GM21390 (cell line): ENCODE data around the gene TMEM235.
"Not testable (repeated sequence)": the region's sequence is repeated elsewhere in the genome, so short reads cannot be mapped to it uniquely, and the experiment has no call there.

Experiments
- ATAC-seq: cut with Tn5 transposase; IDR thresholded peaks from one replicate; pipeline ENCODE4 v1.9.1; 2021; ENCODE audit not compliant: unreplicated experiment

The TMEM235 gene

DNA sequence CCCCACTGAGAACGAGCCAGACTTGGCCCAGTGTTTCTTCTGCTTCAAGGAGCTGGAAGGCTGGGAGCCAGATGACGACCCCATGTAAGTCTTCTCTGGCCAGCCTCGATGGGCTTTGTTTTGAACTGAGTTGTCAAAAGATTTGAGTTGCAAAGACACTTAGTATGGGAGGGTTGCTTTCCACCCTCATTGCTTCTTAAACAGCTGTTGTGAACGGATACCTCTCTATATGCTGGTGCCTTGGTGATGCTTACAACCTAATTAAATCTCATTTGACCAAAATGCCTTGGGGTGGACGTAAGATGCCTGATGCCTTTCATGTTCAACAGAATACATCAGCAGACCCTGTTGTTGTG lies 16.7 kb upstream of the TMEM235 start:
- ATAC-seq: no peak

DNA sequence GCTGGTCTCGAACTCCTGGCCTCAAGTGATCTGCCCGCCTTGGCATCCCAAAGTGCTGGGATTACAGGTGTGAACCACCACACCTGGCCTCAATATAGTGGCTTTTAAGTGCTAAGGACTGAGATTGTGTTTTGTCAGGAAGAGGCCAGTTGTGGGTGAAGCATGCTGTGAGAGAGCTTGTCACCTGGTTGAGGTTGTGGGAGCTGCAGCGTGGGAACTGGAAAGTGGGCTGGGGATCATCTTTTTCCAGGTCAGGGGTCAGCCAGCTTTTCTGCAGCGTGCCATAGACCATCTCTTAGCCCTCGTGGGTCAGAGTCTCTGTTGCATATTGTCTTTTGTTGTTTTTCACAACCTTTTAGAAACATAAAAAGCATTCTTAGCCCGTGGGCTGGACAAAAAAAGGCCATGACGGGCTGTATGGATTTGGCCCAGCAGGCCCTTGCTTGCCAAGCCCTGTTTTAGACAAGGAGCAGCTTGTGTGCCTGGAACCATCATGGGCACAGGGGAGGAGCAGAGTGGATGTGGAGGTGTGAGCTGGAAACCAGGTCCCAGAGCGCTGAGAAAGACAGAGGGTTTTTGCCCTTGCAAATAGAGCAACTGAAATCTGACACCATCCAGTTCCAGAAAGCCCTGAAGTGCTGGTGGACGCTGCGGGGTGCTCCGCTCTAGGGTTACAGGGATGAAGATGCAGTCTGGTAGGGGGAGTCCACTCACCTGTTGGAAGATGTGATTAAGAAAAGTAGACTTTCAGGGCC lies 11.9 kb upstream of the TMEM235 start:
- ATAC-seq: no peak

DNA sequence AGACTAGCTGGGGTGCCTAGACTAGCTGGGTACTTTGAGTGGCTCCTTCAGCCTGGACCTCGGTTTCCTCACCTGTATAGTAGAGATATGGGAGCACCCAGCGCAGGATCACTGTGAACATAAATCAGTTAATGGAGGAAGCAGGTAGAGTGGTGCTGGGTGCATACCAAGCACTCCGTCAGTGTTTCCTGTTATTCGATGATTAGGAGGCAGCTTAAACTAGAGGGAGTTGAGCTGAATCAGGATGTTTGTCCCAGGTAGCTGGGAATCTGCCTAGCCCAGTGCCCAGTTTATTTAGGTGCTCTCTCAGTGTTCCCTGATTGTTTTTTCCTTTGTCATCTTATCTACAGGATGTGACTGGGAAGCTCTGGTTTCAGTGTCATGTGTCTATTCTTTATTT lies 8.4 kb upstream of the TMEM235 start:
- no peak for ATAC-seq

DNA sequence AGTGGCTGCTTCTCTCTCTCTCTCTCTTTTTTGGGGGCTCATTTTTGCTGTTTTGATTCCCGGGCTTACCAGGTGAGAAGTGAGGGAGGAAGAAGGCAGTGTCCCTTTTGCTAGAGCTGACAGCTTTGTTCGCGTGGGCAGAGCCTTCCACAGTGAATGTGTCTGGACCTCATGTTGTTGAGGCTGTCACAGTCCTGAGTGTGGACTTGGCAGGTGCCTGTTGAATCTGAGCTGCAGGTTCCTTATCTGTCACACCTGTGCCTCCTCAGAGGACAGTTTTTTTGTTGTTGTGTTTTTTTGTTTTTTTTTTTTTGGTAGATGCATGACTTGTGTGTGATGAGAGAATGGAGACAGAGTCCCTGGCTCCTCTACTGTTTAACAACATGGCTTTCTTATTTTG lies 7.7 kb upstream of the TMEM235 start:
- no peak for ATAC-seq

DNA sequence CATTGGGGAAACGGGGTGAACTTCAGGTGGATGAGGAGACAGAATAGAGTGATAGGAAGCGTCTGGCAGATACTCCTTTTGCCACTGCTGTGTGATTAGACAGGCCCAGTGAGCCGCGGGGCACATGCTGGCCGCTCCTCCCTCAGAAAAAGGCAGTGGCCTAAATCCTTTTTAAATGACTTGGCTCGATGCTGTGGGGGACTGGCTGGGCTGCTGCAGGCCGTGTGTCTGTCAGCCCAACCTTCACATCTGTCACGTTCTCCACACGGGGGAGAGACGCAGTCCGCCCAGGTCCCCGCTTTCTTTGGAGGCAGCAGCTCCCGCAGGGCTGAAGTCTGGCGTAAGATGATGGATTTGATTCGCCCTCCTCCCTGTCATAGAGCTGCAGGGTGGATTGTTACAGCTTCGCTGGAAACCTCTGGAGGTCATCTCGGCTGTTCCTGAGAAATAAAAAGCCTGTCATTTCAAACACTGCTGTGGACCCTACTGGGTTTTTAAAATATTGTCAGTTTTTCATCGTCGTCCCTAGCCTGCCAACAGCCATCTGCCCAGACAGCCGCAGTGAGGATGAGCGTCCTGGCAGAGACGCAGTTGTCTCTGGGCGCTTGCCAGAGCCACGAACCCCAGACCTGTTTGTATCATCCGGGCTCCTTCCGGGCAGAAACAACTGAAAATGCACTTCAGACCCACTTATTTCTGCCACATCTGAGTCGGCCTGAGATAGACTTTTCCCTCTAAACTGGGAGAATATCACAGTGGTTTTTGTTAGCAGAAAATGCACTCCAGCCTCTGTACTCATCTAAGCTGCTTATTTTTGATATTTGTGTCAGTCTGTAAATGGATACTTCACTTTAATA lies 7.0 kb upstream of the TMEM235 start:
- no peak for ATAC-seq

DNA sequence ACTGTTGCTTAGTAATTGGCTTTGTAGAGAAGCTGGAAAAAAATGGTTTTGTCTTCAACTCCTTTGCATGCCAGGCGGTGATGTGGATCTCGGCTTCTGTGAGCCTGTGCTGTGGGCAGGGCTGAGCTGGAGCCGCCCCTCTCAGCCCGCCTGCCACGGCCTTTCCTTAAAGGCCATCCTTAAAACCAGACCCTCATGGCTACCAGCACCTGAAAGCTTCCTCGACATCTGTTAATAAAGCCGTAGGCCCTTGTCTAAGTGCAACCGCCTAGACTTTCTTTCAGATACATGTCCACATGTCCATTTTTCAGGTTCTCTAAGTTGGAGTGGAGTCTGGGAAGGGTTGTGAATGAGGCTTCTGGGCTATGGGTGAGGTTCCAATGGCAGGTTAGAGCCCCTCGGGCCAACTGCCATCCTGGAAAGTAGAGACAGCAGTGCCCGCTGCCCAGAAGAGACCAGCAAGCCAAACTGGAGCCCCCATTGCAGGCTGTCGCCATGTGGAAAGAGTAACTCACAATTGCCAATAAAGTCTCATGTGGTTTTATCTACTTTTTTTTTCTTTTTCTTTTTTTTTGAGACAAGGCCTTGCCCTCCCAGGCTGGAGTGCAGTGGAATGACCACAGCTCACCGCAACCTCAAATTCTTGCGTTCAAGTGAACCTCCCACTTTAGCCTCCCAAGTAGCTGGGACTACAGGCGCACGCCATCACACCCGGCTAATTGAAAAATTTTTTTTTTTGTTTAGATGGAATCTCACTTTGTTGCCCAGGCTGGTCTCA lies 6.2 kb upstream of the TMEM235 start:
- no peak for ATAC-seq

DNA sequence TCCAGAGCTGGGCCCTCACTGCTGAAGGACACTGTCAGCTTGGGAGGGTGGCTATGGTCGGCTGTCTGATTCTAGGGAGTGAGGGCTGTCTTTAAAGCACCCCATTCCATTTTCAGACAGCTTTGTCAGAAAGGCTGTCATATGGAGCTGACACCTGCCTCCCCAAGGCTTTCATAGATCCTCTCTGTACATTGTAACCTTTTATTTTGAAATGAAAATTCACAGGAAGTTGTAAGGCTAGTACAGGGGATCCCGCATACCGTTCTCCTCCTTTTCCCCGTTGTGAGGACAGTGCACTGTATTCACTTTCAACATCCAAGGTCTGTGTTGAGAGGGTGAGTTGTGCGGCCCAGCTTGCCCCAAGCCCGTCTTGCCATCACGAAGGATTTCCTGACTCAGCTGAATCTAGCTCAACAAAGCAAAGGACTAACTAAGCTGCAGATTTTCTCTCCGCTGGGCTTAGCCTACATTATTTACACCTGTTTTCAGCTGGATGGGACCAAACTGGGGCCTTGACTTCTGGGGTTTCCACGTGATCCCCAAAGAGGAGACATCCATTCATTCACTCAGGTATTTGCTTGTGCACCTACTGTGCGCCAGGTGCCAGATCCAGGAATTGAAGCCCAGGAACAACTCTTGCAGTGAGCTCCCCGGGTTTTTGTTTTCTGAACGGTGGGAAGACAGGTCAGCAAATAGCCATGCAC lies 5.2 kb upstream of the TMEM235 start:
- ATAC-seq: no peak

DNA sequence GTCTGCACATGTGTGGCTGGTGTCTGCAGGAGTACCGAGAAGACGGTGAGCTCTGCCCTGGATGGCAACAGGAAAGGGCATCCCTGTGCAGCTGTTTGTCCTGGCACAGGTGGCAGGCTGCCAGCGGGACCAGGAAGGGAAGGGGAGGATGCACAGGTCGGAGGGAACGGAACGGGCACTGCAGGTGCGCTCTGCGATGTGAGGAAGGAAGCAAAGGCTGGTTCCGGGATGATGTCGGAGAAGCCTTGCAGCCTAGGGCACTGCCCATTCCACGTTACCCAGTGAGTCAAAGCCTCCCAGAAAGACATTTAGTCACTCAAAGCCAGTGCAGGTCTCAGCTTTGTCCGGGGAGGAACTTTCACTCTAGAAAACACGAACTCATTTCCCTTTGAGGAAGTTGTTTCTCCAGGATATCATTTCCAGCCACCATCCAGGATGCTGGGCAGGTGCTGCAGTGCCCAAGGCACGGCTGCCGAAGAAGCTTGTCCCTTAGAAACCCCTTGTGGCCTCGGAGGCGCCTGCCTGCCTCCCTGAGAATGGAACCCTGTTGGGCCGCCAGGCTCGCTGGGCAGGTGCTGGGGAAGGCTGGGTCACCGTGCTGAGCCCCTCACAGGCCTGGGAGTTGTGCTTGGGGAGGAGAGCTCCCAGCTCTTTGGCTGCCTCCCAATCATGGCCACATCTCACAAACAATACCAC lies 4.5 kb upstream of the TMEM235 start:
- ATAC-seq: no peak

DNA sequence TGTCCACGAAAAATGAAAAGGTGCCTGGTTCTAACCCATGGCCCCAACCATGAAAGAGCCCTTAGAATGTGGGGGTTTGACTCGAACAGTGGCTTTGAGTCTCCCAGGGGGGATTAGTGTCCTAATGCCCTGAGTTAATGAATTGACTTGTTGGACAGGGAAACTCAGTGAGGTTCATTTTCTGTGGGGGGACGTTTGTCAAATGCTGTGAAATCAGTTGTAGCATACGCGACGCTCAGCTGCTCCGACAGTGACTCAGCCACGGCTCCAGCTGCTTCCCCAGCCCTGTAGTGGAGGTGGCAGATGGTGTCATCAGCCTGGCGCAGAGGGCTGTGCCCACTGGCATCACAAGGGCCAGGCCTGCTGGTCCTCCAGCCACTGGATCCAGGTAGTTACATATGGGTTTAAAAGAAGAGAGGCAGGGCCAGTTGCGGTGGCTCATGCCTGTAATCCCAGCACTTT lies 3.9 kb upstream of the TMEM235 start:
- no peak for ATAC-seq

DNA sequence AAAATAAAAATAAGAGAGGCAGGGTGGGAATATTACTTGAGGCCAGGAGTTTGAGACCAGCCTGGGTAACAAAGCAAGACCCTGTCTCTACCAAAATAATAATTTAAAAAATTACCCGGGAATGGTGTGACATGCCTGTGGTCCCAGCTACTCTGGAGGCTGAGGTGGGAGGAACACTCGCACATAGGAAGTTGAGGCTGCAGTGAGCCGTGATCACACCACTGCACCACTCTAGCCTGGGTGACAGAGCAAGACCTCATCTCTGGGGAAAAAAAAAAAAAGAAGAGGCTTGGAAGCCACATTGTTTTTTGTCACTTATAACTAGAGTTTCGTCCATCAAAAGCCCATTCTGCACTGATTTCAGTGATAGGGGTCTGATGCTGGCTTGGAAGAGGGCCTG lies 3.3 kb upstream of the TMEM235 start:
- no peak for ATAC-seq

DNA sequence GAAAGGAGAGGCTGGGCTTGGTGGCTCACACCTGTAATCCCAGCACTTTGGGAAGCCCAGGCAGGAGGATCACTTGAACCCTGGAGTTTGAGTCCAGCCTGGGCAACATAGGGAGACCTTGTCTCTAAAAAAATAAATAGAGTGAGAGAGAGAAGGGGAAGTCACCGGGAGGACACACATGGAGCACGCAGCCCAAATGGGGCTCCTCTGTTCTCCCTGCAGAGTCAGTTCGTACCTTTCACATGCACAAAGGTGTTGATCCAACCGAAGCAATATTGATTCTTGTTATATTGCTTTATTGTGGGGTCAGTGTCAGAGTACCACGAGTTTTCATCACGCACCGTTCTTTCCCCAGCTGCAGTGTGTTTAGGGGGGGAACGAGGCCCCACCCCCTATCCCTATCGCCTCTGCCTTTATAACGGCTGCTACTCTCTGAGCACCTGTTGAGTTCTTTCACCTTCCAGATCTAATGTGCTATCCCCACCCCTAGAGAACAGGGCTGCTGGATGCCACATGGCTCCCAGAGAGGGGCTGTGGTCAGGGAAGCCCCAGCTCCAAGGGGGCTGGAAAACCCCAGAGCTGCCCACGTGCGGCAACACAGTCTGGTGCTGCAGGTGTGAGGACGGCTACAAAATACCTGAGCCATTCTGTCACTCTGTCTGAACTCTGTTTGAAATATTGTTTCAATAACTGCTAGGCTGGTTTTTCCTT lies 1.0 kb upstream of the TMEM235 start:
- ATAC-seq: no peak

DNA sequence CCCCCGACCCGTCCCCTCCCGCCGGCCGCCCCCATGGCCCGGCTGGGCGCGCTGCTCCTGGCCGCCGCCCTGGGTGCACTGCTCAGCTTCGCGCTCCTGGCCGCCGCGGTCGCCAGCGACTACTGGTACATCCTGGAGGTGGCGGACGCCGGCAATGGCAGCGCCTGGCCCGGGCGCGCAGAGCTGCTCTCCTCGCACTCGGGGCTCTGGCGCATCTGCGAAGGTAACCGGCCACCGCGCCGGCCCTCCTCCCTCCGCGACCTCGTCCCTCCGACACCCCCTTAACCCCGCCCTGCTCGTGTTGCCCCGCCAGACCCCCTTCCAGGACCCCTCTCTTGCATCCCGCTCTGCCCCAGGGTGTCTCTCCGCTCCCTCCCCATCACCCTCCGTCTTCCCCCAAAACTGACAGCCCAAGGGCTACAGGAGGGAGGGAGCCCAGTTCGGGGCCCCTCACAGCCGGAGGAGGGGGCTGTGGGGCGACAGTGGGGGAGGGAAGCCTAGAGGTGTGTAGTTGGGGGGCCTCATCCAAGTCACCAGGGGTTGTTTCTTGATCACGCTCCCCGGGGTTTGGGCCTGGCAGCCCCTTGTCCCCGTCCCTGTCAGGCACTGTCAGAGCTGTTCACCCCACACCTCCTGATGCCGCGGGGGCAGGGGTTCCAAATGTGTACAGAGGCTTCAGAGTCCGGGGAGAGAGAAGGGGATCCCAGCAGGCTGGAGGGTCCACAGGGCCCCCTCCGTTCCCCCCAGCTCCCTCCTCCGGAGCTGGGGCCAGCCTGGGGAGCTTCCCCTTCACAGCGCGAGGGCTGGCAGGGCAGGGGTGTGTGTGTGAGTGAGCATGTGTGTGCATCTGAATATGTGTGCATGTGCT lies 794 bp downstream of the TMEM235 start:
- no peak for ATAC-seq

DNA sequence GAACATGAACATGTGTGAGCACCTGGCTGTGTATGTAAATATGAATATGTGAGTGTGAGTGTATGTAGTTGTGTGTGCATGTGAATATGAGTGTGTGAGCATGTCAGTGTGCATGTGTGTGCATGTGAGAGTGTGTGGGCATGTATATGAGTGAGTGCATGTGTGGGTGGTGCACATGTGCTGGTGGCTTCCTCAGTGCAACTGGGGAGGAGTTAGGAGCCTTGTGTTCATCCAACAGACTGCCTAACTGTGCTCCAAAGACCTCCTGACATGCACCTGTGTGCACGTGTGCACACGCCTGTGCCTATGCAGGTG lies 1.4 kb downstream of the TMEM235 start:
- no peak for ATAC-seq

DNA sequence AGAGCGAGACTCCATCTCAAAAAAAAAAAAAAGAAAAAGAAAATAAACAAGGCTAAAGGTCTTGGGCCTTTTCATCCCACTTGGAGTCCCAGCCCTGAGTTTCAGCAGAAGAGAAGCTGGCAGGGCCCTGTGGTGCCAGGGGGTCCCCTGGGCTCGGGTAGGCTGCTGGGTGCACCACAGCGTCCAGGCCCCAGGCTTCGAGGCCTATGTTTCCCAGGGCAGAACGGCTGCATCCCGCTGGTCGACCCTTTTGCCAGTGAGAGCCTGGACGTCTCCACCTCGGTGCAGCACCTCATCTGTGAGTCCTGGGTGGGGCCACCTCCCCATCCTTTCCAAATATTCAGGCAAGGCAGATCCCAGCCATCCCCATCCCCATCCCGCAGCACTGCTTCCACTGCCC lies 2.2 kb downstream of the TMEM235 start:
- no peak for ATAC-seq

DNA sequence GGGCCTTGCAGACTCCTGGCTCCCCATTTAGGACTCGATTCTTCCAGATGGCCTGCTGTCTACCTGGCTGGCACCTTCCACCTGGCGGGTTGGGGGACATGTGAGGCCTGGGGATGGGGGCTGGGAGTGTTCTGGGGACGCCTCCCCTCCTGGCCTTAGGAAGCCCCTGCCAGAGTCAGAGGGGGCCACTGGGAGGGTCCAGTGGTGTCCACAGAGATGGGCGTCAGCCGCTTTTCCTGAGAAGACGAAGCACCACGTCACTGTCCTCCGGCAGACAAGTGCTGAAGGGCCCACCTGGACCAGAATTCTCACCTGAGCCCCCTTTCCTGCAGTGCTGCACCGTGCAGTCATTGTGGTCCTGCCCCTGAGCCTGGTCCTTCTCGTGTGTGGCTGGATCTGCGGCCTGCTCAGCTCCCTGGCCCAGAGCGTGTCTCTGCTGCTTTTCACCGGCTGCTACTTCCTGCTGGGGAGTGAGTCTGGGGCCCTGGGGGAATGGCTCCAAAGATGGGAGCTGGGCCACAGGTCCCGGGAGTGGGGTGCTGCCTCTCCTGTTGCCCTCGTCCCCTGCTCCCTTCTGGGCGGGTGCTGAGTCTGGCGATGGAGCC lies 2.9 kb downstream of the TMEM235 start:
- no peak for ATAC-seq

DNA sequence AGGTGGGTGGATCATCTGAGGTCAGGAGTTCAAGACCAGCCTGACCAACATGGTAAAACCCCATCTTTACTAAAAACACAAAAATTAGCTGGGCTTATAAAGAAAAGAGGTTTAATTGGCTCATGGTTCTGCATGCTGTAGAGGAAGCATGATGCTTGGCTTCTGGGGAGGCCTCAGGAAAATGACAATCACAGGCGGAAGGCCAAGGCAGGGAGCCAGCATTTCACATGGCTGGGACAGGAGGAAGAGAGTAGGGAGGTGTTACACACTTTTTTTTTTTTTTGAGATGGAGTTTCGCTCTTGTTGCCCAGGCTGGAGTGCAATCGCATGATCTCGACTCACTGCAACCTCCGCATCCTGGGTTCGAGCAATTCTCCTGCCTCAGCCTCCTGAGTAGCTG lies 3.6 kb downstream of the TMEM235 start:
- not testable (repeated sequence) for ATAC-seq

DNA sequence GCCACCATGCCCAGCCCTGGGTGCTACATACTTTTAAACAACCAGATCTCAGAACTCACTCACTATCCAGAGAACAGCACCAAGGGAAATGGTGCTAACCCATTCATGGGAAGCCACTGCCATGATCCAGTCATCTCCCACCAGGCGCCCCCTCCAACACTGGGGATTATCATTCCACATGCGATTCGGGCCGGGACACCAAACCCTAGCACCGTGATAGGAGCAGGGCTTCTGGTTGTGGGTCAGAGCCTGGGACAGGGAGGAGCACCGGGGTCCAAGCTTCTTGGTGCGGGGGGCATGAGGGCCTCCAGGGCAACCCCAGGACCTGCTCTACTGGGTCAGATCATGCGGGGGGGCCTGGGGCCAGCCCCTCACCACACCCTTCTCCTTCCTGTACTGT lies 4.5 kb downstream of the TMEM235 start:
- no peak for ATAC-seq

DNA sequence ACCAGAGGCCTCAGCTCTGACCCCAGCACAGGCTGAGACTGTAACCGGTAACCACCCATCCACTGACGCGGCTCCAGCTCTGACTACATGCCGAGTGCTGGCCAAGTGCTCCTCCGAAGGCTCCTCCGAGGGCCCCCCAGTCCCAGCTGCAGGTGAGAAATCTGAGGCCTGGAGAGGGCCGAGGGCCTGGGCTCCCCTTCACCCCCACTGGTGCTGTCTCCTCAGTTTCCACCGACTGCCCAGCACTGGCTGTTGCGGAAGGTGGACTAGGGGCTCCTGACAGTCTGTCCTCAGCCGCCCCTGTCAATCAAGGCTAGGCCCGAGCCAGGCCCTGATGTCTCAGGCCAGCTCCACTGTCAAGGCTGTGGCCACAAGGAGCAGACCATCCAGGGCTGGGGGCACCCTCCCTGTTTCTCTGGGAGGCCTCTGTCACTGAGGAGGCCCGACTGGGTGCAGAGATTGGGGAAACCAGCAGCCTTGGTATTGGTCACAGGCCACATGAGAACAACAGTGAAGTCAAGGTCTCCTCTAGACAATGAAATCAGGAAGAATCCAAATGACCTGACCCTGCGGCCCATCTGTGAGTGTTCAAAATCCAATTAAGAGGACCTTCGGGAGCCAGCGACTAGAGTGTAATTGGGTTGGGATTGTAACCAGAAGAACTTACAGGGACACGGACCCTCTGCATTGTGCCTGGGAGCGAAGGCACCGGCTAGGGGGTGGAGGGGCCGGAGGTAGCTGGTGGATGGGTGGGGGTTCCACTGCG lies 5.1 kb downstream of the TMEM235 start:
- ATAC-seq: no peak
